Vagina (tissue), 2 donors: Measurements from ENCODE around the gene NXNL2. TPM values are rescaled to one million over a fixed set of nuclear protein-coding genes. Genes with fewer than 3 reads are reported as not detected.

ENCODE experiments used
- DNase-seq, 2 donors: peaks; one replicate each; pipeline ENCODE4 v3.0.0-alpha.2; 2017; ENCODE audit errors: extremely low spot score in 2 of 2
- H3K27ac ChIP-seq: fragments of 200-600 bp; sonication (generic); one replicate; pipeline ENCODE4 v1.5.1; 2019
- H3K27me3 ChIP-seq: fragments of 200-600 bp; sonication (generic); one replicate; pipeline ENCODE4 v1.5.1; 2019
- H3K36me3 ChIP-seq, 2 donors: fragments of 200-600 bp; sonication (generic); one replicate each; pipeline ENCODE4 v1.5.1; 2017 to 2019
- H3K4me1 ChIP-seq: fragments of 200-600 bp; sonication (generic); one replicate; pipeline ENCODE4 v1.5.1; 2019
- H3K4me3 ChIP-seq, 2 donors: fragments of 200-600 bp; sonication (generic); 1 replicate in 1 of 2; 2 replicates in 1 of 2; pipeline ENCODE4 v1.5.1; 2016 to 2019
- H3K9me3 ChIP-seq: fragments of 200-600 bp; sonication (generic); one replicate; pipeline ENCODE4 v1.5.1; 2019
- CTCF ChIP-seq, 3 experiments: fragments of 450-650 bp in 2 of 3; fragments of 200-600 bp in 1 of 3; sonication (generic) in 1 of 3; IDR thresholded peaks; one replicate each; pipeline ENCODE4 v1.5.1; 2017 to 2019; ENCODE audit warnings: antibody characterized with exemption in 3 of 3, mild to moderate bottlenecking in 2 of 3, moderate library complexity in 2 of 3
- POLR2A ChIP-seq, 2 donors: fragments of 450-650 bp; IDR thresholded peaks; one replicate each; pipeline ENCODE4 v1.6.1; 2017; ENCODE audit warnings: antibody characterized with exemption in 2 of 2, mild to moderate bottlenecking in 2 of 2, moderate library complexity in 2 of 2
- POLR2AphosphoS5 ChIP-seq, 2 donors: sonication (generic); formaldehyde crosslinking; IDR thresholded peaks; one replicate each; pipeline ENCODE4 v1.9.0; 2017; ENCODE audit warnings: antibody characterized with exemption in 2 of 2, mild to moderate bottlenecking in 2 of 2, low read depth in 1 of 2; ENCODE audit not compliant: insufficient read depth in 1 of 2
- intact Hi-C: fragments of 100-400 bp; cut with DNase I; formaldehyde crosslinking; loops from one replicate; pipeline ENCODE4 v1.15.1; 2023
- total RNA-seq: library from RNA; depleted of rRNA; stranded (reverse); fragments of >200 nt; gene quantifications from one replicate; pipeline ENCODE4 v1.2.3, GENCODE V29; 2016

Gene NXNL2
- total RNA-seq, 1 donor from 2014 or later = 2.5 TPM

GRCh38 chr9:88498880-88499279 lies 36.1 kb upstream of the NXNL2 start:
- Histone ChIP-seq H3K9me3 (no peaks in the 10 kb centered on the region), H3K4me3 (no peak overlapping the region), H3K27me3 (no peaks in the 10 kb centered on the region), H3K4me1 (no peaks in the 10 kb centered on the region), H3K36me3 (no peaks in the 10 kb centered on the region), H3K27ac (no peak overlapping the region)
- DNase-seq = no peak
- intact Hi-C loops = no loop called here
- no peak for TF ChIP-seq POLR2AphosphoS5 (IDR thresholded peaks at IDR 0.05; ENCODE audit: insufficient read depth in 1 of 2, low read depth in 1 of 2)
- TF ChIP-seq POLR2A (IDR thresholded peaks at IDR 0.05) = no peak
- TF ChIP-seq CTCF (IDR thresholded peaks at IDR 0.05) = no peak

GRCh38 chr9:88501086-88501485 lies 33.9 kb upstream of the NXNL2 start:
- H3K9me3 ChIP-seq = no peaks in the 10 kb centered on the region
- DNase-seq = no peak
- H3K4me1 ChIP-seq = no peaks in the 10 kb centered on the region
- no peaks in the 10 kb centered on the region for H3K36me3 ChIP-seq
- H3K27ac ChIP-seq = no peak overlapping the region
- intact Hi-C loops = no loop called here
- H3K4me3 ChIP-seq = no peak overlapping the region
- H3K27me3 ChIP-seq = no peaks in the 10 kb centered on the region
- TF ChIP-seq CTCF (IDR thresholded peaks at IDR 0.05) = no peak
- no peak for TF ChIP-seq POLR2AphosphoS5 (IDR thresholded peaks at IDR 0.05; ENCODE audit: insufficient read depth in 1 of 2, low read depth in 1 of 2)
- no peak for TF ChIP-seq POLR2A (IDR thresholded peaks at IDR 0.05)

- intact Hi-C loops = no loop called here
- TF ChIP-seq CTCF (IDR thresholded peaks at IDR 0.05) (no peak), POLR2A (IDR thresholded peaks at IDR 0.05) (no peak), POLR2AphosphoS5 (IDR thresholded peaks at IDR 0.05; ENCODE audit: insufficient read depth in 1 of 2, low read depth in 1 of 2) (no peak)
- Histone ChIP-seq H3K9me3 (no peaks in the 10 kb centered on the region), H3K4me1 (no peaks in the 10 kb centered on the region), H3K36me3 (no peaks in the 10 kb centered on the region), H3K27ac (no peak overlapping the region), H3K4me3 (no peak overlapping the region), H3K27me3 (no peaks in the 10 kb centered on the region)
- DNase-seq = no peak
These were observed 32.4 kb upstream of the NXNL2 start for GRCh38 chr9:88502552-88503034.

GRCh38 chr9:88503081-88503844 lies 31.7 kb upstream of the NXNL2 start:
- H3K27ac ChIP-seq = no peak overlapping the region
- no peaks in the 10 kb centered on the region for H3K36me3 ChIP-seq
- TF ChIP-seq CTCF (IDR thresholded peaks at IDR 0.05) = no peak
- no peak for TF ChIP-seq POLR2AphosphoS5 (IDR thresholded peaks at IDR 0.05; ENCODE audit: insufficient read depth in 1 of 2, low read depth in 1 of 2)
- TF ChIP-seq POLR2A (IDR thresholded peaks at IDR 0.05) = no peak
- DNase-seq = no peak
- H3K4me1 ChIP-seq = no peaks in the 10 kb centered on the region
- H3K27me3 ChIP-seq = no peaks in the 10 kb centered on the region
- intact Hi-C loops = no loop called here
- no peaks in the 10 kb centered on the region for H3K9me3 ChIP-seq
- no peak overlapping the region for H3K4me3 ChIP-seq
